Breast epithelium (tissue), 3 donors: Measurements from ENCODE around the gene GPR152.

Source experiments
- CTCF ChIP-seq, 3 donors: fragments of 450-650 bp; IDR thresholded peaks; one replicate each; pipeline ENCODE4 v1.5.1; 2016 to 2017; ENCODE audit warnings: antibody characterized with exemption in 3 of 3, mild to moderate bottlenecking in 3 of 3, moderate library complexity in 3 of 3
- POLR2A ChIP-seq: fragments of 450-650 bp; IDR thresholded peaks from one replicate; pipeline ENCODE4 v1.6.1; 2016; ENCODE audit warnings: antibody characterized with exemption, mild to moderate bottlenecking, moderate library complexity

GRCh38 chr11:67456068-67456705 is 3.7 kb upstream of the GPR152 start:
- TF ChIP-seq POLR2A (no peak), CTCF (IDR thresholded peaks at IDR 0.05) (no peak)
